MM.1S (cell line): ENCODE results near the gene PPM1E.

Experiments used
- DNase-seq: peaks from one replicate; pipeline ENCODE4 v3.0.0-alpha.2; 2015
- H2AFZ ChIP-seq: fragments of 300-600 bp; sonication (generic); 2 replicates; pipeline ENCODE4 v1.6.0; 2016; ENCODE audit warnings: antibody characterized with exemption, low read length
- H3F3A ChIP-seq: fragments of 300-600 bp; sonication (generic); 2 replicates; pipeline ENCODE4 v1.6.1; 2016; ENCODE audit warnings: mild to moderate bottlenecking, antibody characterized with exemption, low read length, moderate library complexity, mixed read lengths; ENCODE audit not compliant: insufficient read depth
- H3K27ac ChIP-seq: fragments of 300-600 bp; sonication (generic); 2 replicates; pipeline ENCODE4 v1.5.1; 2016; ENCODE audit warnings: mild to moderate bottlenecking, low read length
- H3K27me3 ChIP-seq: fragments of 300-600 bp; sonication (generic); replicated peaks from 2 replicates; pipeline ENCODE4 v1.6.0; 2016; ENCODE audit warnings: low read length; ENCODE audit not compliant: insufficient read depth
- H3K36me3 ChIP-seq: fragments of 300-600 bp; sonication (generic); replicated peaks from 2 replicates; pipeline ENCODE4 v1.6.1; 2016; ENCODE audit warnings: mild to moderate bottlenecking, low read length, mixed read lengths; ENCODE audit not compliant: insufficient read depth
- H3K4me1 ChIP-seq: fragments of 300-600 bp; sonication (generic); 2 replicates; pipeline ENCODE4 v1.6.1; 2016; ENCODE audit warnings: low read length, mixed read lengths
- H3K4me2 ChIP-seq: fragments of 300-600 bp; sonication (generic); 2 replicates; pipeline ENCODE4 v1.6.0; 2016; ENCODE audit warnings: low read depth, low read length
- H3K4me3 ChIP-seq: fragments of 300-600 bp; sonication (generic); 2 replicates; pipeline ENCODE4 v1.5.1; 2016; ENCODE audit warnings: low read length, mixed read lengths
- H3K79me2 ChIP-seq: fragments of 300-600 bp; sonication (generic); 2 replicates; pipeline ENCODE4 v1.6.1; 2016; ENCODE audit warnings: mixed run types, low read length, mixed read lengths
- H3K9ac ChIP-seq: fragments of 300-600 bp; sonication (generic); 2 replicates; pipeline ENCODE4 v1.6.1; 2016; ENCODE audit warnings: low read length, mixed read lengths
- H3K9me2 ChIP-seq: fragments of 300-600 bp; sonication (generic); replicated peaks from 2 replicates; pipeline ENCODE4 v1.6.1; 2016; ENCODE audit warnings: mild to moderate bottlenecking, low read length, mixed read lengths; ENCODE audit not compliant: insufficient read depth
- H3K9me3 ChIP-seq: fragments of 300-600 bp; sonication (generic); replicated peaks from 2 replicates; pipeline ENCODE4 v1.6.1; 2016; ENCODE audit warnings: mild to moderate bottlenecking, low read length, mixed read lengths; ENCODE audit not compliant: insufficient read depth
- H4K20me1 ChIP-seq: fragments of 300-600 bp; sonication (generic); 2 replicates; pipeline ENCODE4 v1.6.1; 2016; ENCODE audit warnings: mild to moderate bottlenecking, low read length, moderate library complexity, mixed read lengths; ENCODE audit not compliant: insufficient read depth
- CTCF ChIP-seq: fragments of 300-600 bp; sonication (generic); IDR thresholded peaks from 2 replicates; pipeline ENCODE4 v1.5.1; 2016; ENCODE audit warnings: antibody characterized with exemption, low read length, mixed read lengths
- EZH2 ChIP-seq: fragments of 300-600 bp; sonication (generic); optimal IDR thresholded peaks from 2 replicates; pipeline ENCODE3; 2017; ENCODE audit warnings: low read depth, mild to moderate bottlenecking, antibody characterized with exemption, low read length, mixed read lengths
- EZH2phosphoT487 ChIP-seq: fragments of 300-600 bp; sonication (generic); IDR thresholded peaks from 2 replicates; pipeline ENCODE4 v1.6.1; 2018; ENCODE audit warnings: antibody characterized with exemption, low read length

Gene PPM1E

GRCh38 chr17:58730937-58731336 is 24.7 kb upstream of the PPM1E start:
- Histone ChIP-seq H3K4me2 (no peak overlapping the region), H3K27me3 (no peaks in the 10 kb centered on the region), H3K9me2 (no peaks in the 10 kb centered on the region), H3K9ac (no peak overlapping the region), H3K27ac (no peak overlapping the region), H3K36me3 (no peaks in the 10 kb centered on the region), H3F3A (no peaks in the 10 kb centered on the region), H4K20me1 (no peaks in the 10 kb centered on the region), H2AFZ (no peak overlapping the region), H3K9me3 (no peaks in the 10 kb centered on the region), H3K4me3 (no peak overlapping the region), H3K4me1 (no peaks in the 10 kb centered on the region), H3K79me2 (no peaks in the 10 kb centered on the region)
- no peak for TF ChIP-seq EZH2phosphoT487
- no peak for TF ChIP-seq CTCF
- no peak for TF ChIP-seq EZH2
- no peak for DNase-seq

DNA sequence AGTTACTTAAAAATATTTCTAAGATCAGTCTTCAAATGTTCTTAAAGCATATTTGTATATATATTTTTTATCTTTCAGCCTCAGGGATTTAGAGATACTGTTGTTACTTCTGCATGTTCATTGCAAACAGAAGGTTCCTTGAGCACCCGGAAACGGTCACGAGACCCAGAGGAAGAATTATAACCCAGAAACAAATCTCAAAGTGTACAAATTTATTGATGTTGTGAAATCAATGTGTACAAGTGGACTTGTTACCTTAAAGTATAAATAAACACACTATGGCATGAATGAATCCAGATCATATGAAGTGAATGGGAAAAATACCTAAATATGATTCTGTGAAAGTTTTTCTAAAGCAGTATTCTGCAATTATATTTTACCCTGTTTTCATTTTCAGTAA is 21.6 kb upstream of the PPM1E start:
- no peaks in the 10 kb centered on the region for H3K9me3 ChIP-seq
- no peaks in the 10 kb centered on the region for H4K20me1 ChIP-seq
- H3K36me3 ChIP-seq, result no peaks in the 10 kb centered on the region
- TF ChIP-seq EZH2phosphoT487, result no peak
- TF ChIP-seq CTCF, result no peak
- no peak for TF ChIP-seq EZH2
- H3K27ac ChIP-seq, result no peak overlapping the region
- H2AFZ ChIP-seq, result no peak overlapping the region
- no peaks in the 10 kb centered on the region for H3F3A ChIP-seq
- DNase-seq, result no peak
- no peak overlapping the region for H3K4me3 ChIP-seq
- no peaks in the 10 kb centered on the region for H3K4me1 ChIP-seq
- no peaks in the 10 kb centered on the region for H3K9me2 ChIP-seq
- H3K4me2 ChIP-seq, result no peak overlapping the region
- H3K9ac ChIP-seq, result no peak overlapping the region
- no peaks in the 10 kb centered on the region for H3K79me2 ChIP-seq
- no peaks in the 10 kb centered on the region for H3K27me3 ChIP-seq

DNA sequence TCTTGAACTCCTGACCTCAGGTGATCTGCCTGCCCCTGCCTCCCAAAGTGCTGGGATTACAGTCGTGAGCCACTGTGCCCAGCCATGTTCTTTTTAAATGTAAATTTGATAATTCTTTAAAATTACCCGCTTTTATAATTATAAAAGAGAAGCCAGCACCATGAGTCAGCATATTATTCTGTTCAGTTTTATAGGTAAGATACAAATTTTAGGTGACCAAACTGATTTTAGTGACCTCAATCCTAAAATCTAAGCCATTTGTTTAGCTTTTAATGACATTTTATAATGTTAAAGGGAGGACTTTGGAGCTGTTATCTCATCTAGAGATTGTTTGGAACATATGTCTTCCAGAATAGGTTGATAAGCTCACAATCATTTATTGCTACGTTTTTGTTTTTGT is 20.8 kb upstream of the PPM1E start:
- no peaks in the 10 kb centered on the region for H3K4me1 ChIP-seq
- H3K9me2 ChIP-seq, result no peaks in the 10 kb centered on the region
- no peaks in the 10 kb centered on the region for H3F3A ChIP-seq
- TF ChIP-seq CTCF (no peak), EZH2 (no peak), EZH2phosphoT487 (no peak)
- no peak overlapping the region for H3K9ac ChIP-seq
- no peak overlapping the region for H2AFZ ChIP-seq
- H3K27ac ChIP-seq, result no peak overlapping the region
- no peak overlapping the region for H3K4me2 ChIP-seq
- no peaks in the 10 kb centered on the region for H4K20me1 ChIP-seq
- H3K4me3 ChIP-seq, result no peak overlapping the region
- H3K36me3 ChIP-seq, result no peaks in the 10 kb centered on the region
- no peak for DNase-seq
- no peaks in the 10 kb centered on the region for H3K9me3 ChIP-seq
- no peaks in the 10 kb centered on the region for H3K79me2 ChIP-seq
- H3K27me3 ChIP-seq, result no peaks in the 10 kb centered on the region
